A549 (cell line): ENCODE results near the gene WDR70.

Source experiments
- CEBPB ChIP-seq, 2 experiments: fragments of >200 bp in 1 of 2; sonication (Bioruptor Twin) in 1 of 2; formaldehyde crosslinking in 1 of 2; IDR thresholded peaks; 2 replicates each; pipeline ENCODE4 v1.6.1; 2012 to 2016
- EHMT2 ChIP-seq: fragments of 200-600 bp; sonication (generic); IDR thresholded peaks from 2 replicates; pipeline ENCODE4 v1.6.1; 2016; ENCODE audit warnings: antibody characterized with exemption, low read depth, mild to moderate bottlenecking, moderate library complexity
- POLR2AphosphoS2 ChIP-seq: conservative IDR thresholded peaks from 2 replicates; pipeline ENCODE4 v1.6.1; 2012; ENCODE audit warnings: low read length, improper control_type of control experiment, inconsistent platforms
- RFX5 ChIP-seq: fragments of 450-650 bp; IDR thresholded peaks from 2 replicates; pipeline ENCODE4 v1.7.1; 2014; ENCODE audit warnings: antibody characterized with exemption, mild to moderate bottlenecking, moderate library complexity
- TF ChIP-seq, protein P1 (sequence below): fragments of >200 bp; sonication (Bioruptor Twin); formaldehyde crosslinking; IDR thresholded peaks from 3 replicates; pipeline ENCODE4 v1.5.1; 2016

DNA sequence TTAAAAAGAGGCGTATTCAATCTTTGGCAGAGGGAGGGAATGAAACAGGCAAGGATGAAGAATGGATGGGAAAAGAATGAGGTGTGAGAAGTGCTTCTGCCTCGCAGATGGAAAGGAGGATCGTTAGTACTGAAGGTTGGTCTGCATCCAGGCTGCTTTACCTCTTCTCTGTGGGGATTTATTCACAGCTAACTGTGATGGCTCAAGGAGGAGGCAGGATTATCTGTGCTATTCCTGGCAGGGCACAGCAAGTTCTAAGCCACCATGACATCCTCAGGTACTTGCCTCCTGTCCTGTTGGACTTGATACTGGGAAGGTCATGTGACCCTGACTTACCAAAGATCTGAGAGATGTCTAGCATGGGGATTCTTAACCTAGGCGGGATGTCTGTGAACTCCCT is 376.5 kb downstream of the WDR70 start:
- TF ChIP-seq, protein P1, sequence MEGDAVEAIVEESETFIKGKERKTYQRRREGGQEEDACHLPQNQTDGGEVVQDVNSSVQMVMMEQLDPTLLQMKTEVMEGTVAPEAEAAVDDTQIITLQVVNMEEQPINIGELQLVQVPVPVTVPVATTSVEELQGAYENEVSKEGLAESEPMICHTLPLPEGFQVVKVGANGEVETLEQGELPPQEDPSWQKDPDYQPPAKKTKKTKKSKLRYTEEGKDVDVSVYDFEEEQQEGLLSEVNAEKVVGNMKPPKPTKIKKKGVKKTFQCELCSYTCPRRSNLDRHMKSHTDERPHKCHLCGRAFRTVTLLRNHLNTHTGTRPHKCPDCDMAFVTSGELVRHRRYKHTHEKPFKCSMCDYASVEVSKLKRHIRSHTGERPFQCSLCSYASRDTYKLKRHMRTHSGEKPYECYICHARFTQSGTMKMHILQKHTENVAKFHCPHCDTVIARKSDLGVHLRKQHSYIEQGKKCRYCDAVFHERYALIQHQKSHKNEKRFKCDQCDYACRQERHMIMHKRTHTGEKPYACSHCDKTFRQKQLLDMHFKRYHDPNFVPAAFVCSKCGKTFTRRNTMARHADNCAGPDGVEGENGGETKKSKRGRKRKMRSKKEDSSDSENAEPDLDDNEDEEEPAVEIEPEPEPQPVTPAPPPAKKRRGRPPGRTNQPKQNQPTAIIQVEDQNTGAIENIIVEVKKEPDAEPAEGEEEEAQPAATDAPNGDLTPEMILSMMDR: no peak
- TF ChIP-seq POLR2AphosphoS2: no peak
- TF ChIP-seq CEBPB (IDR thresholded peaks at IDR 0.05): no peak
- TF ChIP-seq EHMT2: no peak
- TF ChIP-seq RFX5: no peak
